PC-3 (cell line): ENCODE results near the gene RMND5B. TPM values are rescaled to one million over a fixed set of nuclear protein-coding genes. Genes with fewer than 3 reads are reported as not detected.
A peak's percentile ranks its signal among the peaks of the same experiment; 100 is the strongest.

Experiments used
- ATAC-seq: fragments of 200-7000 bp; cut with Tn5 transposase; 2 replicates; pipeline ENCODE4 v1.9.1; 2020; ENCODE audit warnings: mild to moderate bottlenecking, moderate library complexity
- BruUV-seq: library from RNA; stranded (reverse); fragments of 400-500 nt; replicated peaks from 2 replicates; lab custom pipeline; 2021; lab: Mats Ljungman, UMichigan
- CTCF ChIA-PET: fragments of 300-600 bp; sonication (Branson Sonifier 250); formaldehyde crosslinking; loops from one replicate; lab custom pipeline; 2022; ENCODE audit warnings: antibody characterized with exemption; lab: Charles Lee
- POLR2A ChIA-PET: fragments of 300-600 bp; sonication (Branson Sonifier 250); formaldehyde crosslinking; loops from one replicate; lab custom pipeline; 2022; ENCODE audit warnings: antibody characterized with exemption; ENCODE audit not compliant: unreplicated experiment; lab: Charles Lee
- DNase-seq: peaks from one replicate; pipeline ENCODE4 v3.0.0-alpha.2; 2015
- H2AFZ ChIP-seq: fragments of 300-600 bp; sonication (generic); 2 replicates; pipeline ENCODE4 v1.6.0; 2016; ENCODE audit warnings: antibody characterized with exemption, low read length
- H3F3A ChIP-seq: fragments of 300-600 bp; sonication (generic); one replicate; pipeline ENCODE4 v1.6.0; 2017; ENCODE audit warnings: antibody characterized with exemption, low read length, control low read depth, mild to moderate bottlenecking; ENCODE audit not compliant: unreplicated experiment
- H3K27ac ChIP-seq: fragments of 300-600 bp; sonication (generic); 2 replicates; pipeline ENCODE4 v1.5.1; 2016; ENCODE audit warnings: mild to moderate bottlenecking, low read length
- H3K27me3 ChIP-seq: fragments of 300-600 bp; sonication (generic); 2 replicates; pipeline ENCODE4 v1.6.1; 2016; ENCODE audit warnings: low read length, mixed read lengths
- H3K36me3 ChIP-seq: fragments of 300-600 bp; sonication (generic); 2 replicates; pipeline ENCODE4 v1.6.1; 2016; ENCODE audit warnings: low read depth, mixed run types, low read length, mixed read lengths
- H3K4me1 ChIP-seq: fragments of 300-600 bp; sonication (generic); 2 replicates; pipeline ENCODE4 v1.5.1; 2016; ENCODE audit warnings: low read length; ENCODE audit not compliant: insufficient read depth
- H3K4me2 ChIP-seq: fragments of 300-600 bp; sonication (generic); 2 replicates; pipeline ENCODE4 v1.6.0; 2016; ENCODE audit warnings: low read length
- H3K4me3 ChIP-seq: fragments of 300-600 bp; sonication (generic); 2 replicates; pipeline ENCODE4 v1.5.1; 2016; ENCODE audit warnings: mild to moderate bottlenecking, low read length, mixed read lengths
- H3K79me2 ChIP-seq: fragments of 300-600 bp; sonication (generic); 2 replicates; pipeline ENCODE4 v1.6.1; 2017; ENCODE audit warnings: low read length, mixed read lengths
- H3K9ac ChIP-seq: fragments of 300-600 bp; sonication (generic); 2 replicates; pipeline ENCODE4 v1.6.0; 2016; ENCODE audit warnings: mild to moderate bottlenecking, low read length
- H3K9me2 ChIP-seq: fragments of 300-600 bp; sonication (generic); replicated peaks from 2 replicates; pipeline ENCODE4 v1.6.1; 2016; ENCODE audit warnings: mixed run types, low read length, mixed read lengths
- H3K9me3 ChIP-seq: fragments of 300-600 bp; sonication (generic); 2 replicates; pipeline ENCODE4 v1.6.1; 2016; ENCODE audit warnings: low read length, mixed read lengths
- H4K20me1 ChIP-seq: fragments of 300-600 bp; sonication (generic); 2 replicates; pipeline ENCODE4 v1.6.1; 2016; ENCODE audit warnings: low read length, mixed read lengths
- EZH2 ChIP-seq: fragments of 300-600 bp; sonication (generic); IDR thresholded peaks from one replicate; pipeline ENCODE4 v1.6.1; 2017; ENCODE audit warnings: antibody characterized with exemption, mild to moderate bottlenecking, low read length; ENCODE audit not compliant: unreplicated experiment
- EZH2phosphoT487 ChIP-seq: fragments of 300-600 bp; sonication (generic); IDR thresholded peaks from 2 replicates; pipeline ENCODE4 v1.6.1; 2018; ENCODE audit warnings: mild to moderate bottlenecking, antibody characterized with exemption, low read length, borderline replicate concordance
- intact Hi-C: fragments of 100-400 bp; cut with micrococcal nuclease; formaldehyde crosslinking; loops from 2 replicates; pipeline ENCODE4 v1.9.0; 2023
- total RNA-seq: library from RNA; depleted of rRNA; stranded (reverse); fragments of >200 nt; gene quantifications from 2 replicates; pipeline ENCODE4 v1.2.3, GENCODE V29; 2014
- TF ChIP-seq, protein P1 (sequence below): fragments of 300-600 bp; sonication (generic); conservative IDR thresholded peaks from 2 replicates; pipeline ENCODE4 v1.5.1; 2017; ENCODE audit warnings: antibody characterized with exemption, low read depth, mild to moderate bottlenecking, low read length

Gene RMND5B
- total RNA-seq, 1 experiment from 2014 or later, result 33.2 TPM

DNA sequence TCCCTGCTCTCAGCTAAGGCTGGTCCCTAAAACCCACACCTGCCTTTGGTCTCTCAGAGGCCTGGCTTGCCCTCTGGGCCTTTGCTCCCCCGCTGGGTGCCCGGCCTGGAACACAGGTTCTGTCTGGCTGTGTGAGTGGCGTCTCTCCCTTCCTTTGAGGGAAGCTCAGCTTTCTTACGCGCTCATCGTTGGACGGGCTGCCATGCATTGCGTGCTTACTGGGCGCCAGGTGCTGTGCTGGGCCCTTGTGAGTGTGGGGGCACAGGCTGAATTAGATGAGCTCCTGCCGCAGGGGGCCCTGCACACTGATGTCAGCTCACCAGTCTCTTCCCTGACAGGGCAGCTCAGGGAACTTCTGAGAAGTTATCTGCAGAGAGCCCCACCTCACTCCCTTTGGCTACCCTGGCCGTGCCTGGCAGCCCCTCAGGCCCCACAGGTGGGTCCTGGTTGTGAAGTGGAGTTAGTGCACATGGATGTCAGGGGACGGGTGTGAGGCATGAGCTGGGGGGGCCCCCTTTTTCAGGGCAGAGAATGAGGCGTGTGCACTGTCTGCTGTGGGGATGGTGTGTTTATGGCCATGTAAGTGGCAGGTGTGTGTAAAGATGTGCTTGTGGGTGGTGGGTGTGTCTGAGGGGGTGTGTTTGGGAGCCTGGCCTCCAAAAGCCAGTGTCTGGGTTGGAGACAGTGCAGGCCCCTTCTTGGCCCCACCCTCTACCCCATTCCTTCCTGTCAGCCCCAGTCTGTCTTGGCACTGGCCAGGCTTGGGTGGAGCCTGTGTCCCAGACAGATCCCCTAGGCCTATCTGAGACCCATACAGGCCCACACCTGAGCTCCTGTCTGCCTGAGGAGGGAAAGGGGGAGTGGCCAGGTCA is 7.5 kb upstream of the RMND5B start:
- no peaks in the 10 kb centered on the region for H3K27me3 ChIP-seq
- 0 out of 2 replicates have a peak overlapping the region, but pooled peaks have one; percentile 18 for H3K9ac ChIP-seq
- H2AFZ ChIP-seq, result no peak overlapping the region
- no peaks in the 10 kb centered on the region for H3F3A ChIP-seq
- peak overlapping the region; percentile 59; the same call in 1 of the 2 replicates for H3K4me2 ChIP-seq
- no peak for TF ChIP-seq EZH2phosphoT487
- H3K36me3 ChIP-seq, result no peaks in the 10 kb centered on the region
- POLR2A ChIA-PET, result interaction anchor here (0.5 to 0.8 kb wide), 2 partner anchors 23 to 156 kb away, joined by 3 read pairs; no protein-coding TSS in a partner anchor
- no peaks in the 10 kb centered on the region for H4K20me1 ChIP-seq
- DNase-seq, result no peak
- H3K4me1 ChIP-seq, result peaks cover 32% of the 10 kb centered on the region
- no peaks in the 10 kb centered on the region for H3K79me2 ChIP-seq
- H3K9me3 ChIP-seq, result no peaks in the 10 kb centered on the region
- intact Hi-C loops, result no loop called here
- no peak overlapping the region for H3K4me3 ChIP-seq
- CTCF ChIA-PET, result no interaction called here
- BruUV-seq, result no TSS peak
- ATAC-seq, result 0 out of 2 replicates have a peak, but pooled peaks have one; percentile 6
- H3K27ac ChIP-seq, result peak overlapping the region; percentile 58
- no peaks in the 10 kb centered on the region for H3K9me2 ChIP-seq

DNA sequence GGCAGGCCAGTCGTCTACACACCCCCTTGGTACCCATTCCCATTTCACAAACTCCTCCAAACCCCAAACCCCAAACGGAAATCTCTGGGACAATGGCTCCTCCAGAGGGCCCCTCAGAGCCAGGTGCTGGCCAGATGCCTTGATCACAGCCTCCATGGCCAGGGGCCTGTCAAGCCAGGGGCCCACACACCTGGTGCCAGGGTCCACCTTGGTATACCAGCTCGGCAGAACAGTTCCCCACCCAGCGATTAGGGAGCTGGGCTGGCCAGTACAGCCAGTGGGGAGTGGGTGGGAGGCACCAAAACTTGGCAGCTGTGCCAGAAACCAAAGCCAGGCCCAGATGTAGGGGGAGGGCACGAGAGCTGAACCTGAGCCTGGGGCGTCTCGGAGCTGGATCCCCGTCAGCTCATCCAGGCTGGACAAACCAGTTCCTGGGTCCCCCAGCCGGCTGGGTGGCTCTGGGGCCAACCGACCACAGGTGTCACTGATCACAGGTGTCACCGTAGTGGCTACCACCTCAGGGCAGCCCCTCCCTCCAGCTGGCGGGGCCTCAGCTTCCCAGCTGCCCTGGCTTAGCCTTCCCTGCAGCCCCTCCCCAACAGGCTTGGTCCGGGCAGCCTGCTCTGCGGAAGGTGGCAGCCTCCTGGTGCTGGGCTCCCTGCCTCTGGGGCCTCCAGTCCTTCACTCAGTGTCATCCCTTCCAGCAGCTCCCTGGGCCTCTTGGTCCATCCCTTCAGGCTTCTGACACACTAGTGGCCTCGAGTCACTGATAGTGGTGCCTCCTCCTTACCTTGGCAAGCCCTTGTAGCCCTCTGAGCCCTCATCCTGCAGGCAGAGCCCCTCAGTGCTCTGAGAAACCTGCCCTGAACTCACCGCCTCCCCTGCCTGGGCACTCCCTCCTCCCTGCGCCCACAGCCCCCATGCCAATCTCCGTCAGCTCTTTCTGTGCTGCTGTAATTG is 6.6 kb upstream of the RMND5B start:
- Histone ChIP-seq H3K27ac (peak overlapping the region; percentile 58), H3K9ac (0 out of 2 replicates have a peak overlapping the region, but pooled peaks have one; percentile 18), H2AFZ (no peak overlapping the region), H3K9me2 (no peaks in the 10 kb centered on the region), H3F3A (no peaks in the 10 kb centered on the region), H3K27me3 (no peaks in the 10 kb centered on the region), H3K4me1 (peaks cover 32% of the 10 kb centered on the region), H3K79me2 (no peaks in the 10 kb centered on the region), H4K20me1 (no peaks in the 10 kb centered on the region), H3K36me3 (no peaks in the 10 kb centered on the region), H3K4me2 (peak overlapping the region; percentile 59), H3K9me3 (no peaks in the 10 kb centered on the region), H3K4me3 (no peak overlapping the region)
- ChIA-PET POLR2A (no interaction called here), CTCF (no interaction called here)
- intact Hi-C loops, result no loop called here
- BruUV-seq, result no TSS peak
- DNase-seq (peak; percentile 81), ATAC-seq (peak; percentile 5; the same call in 1 of the 2 replicates)
- no peak for TF ChIP-seq EZH2phosphoT487

DNA sequence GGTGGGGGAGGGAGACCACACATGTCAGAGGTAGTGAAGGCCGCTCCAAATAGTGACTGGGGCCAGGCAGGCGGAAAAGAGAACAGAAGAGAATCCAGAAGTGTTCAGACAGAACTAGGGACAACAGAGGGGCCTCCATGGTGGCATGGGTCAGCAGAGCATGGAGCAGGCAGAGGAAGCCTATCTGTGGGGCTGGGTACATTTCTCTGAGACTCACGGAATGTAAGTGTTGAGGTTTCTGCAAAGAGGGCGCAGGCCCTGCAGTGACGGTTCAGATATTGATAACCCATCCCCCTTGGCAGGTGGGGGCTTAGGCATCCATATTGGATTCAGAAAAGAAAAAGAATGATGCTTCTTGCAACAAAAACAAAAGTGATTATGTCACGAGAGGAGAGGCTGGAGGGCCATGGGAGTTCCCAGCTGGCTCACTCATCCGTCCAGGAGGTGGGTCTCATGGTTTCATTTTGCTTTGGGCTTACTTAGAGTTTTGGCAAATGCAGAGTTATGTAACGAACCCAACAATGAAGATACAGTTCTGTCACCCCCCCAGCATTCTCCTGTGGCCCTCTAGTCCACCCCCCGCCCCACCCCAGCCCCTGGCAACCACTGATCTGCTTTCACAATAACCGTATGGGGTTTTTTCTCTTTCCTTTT is 5.4 kb upstream of the RMND5B start:
- no peak for ATAC-seq
- Histone ChIP-seq H3K36me3 (no peaks in the 10 kb centered on the region), H3K4me2 (no peak overlapping the region), H3F3A (no peaks in the 10 kb centered on the region), H3K9ac (no peak overlapping the region), H4K20me1 (no peaks in the 10 kb centered on the region), H3K4me1 (peaks cover 32% of the 10 kb centered on the region), H3K9me2 (no peaks in the 10 kb centered on the region), H3K4me3 (no peak overlapping the region), H3K27ac (no peak overlapping the region), H3K27me3 (no peaks in the 10 kb centered on the region), H2AFZ (no peak overlapping the region), H3K79me2 (no peaks in the 10 kb centered on the region), H3K9me3 (no peaks in the 10 kb centered on the region)
- BruUV-seq, result no TSS peak
- ChIA-PET POLR2A (no interaction called here), CTCF (no interaction called here)
- no peak for TF ChIP-seq EZH2phosphoT487
- TF ChIP-seq EZH2, result no peak
- TF ChIP-seq, protein P1, sequence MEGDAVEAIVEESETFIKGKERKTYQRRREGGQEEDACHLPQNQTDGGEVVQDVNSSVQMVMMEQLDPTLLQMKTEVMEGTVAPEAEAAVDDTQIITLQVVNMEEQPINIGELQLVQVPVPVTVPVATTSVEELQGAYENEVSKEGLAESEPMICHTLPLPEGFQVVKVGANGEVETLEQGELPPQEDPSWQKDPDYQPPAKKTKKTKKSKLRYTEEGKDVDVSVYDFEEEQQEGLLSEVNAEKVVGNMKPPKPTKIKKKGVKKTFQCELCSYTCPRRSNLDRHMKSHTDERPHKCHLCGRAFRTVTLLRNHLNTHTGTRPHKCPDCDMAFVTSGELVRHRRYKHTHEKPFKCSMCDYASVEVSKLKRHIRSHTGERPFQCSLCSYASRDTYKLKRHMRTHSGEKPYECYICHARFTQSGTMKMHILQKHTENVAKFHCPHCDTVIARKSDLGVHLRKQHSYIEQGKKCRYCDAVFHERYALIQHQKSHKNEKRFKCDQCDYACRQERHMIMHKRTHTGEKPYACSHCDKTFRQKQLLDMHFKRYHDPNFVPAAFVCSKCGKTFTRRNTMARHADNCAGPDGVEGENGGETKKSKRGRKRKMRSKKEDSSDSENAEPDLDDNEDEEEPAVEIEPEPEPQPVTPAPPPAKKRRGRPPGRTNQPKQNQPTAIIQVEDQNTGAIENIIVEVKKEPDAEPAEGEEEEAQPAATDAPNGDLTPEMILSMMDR, result no peak
- DNase-seq, result no peak
- intact Hi-C loops, result no loop called here
